Measurements from ENCODE around the gene ATAD2B. TPM values are rescaled to one million over a fixed set of nuclear protein-coding genes. Genes with fewer than 3 reads are reported as not detected.

Gene ATAD2B
- total and polyA plus RNA-seq, 2 of the 8 experiments (the other 6 are each of a cell fraction or from before 2014, with no cell fraction given) = 3.4 to 16.1 TPM

DNA sequence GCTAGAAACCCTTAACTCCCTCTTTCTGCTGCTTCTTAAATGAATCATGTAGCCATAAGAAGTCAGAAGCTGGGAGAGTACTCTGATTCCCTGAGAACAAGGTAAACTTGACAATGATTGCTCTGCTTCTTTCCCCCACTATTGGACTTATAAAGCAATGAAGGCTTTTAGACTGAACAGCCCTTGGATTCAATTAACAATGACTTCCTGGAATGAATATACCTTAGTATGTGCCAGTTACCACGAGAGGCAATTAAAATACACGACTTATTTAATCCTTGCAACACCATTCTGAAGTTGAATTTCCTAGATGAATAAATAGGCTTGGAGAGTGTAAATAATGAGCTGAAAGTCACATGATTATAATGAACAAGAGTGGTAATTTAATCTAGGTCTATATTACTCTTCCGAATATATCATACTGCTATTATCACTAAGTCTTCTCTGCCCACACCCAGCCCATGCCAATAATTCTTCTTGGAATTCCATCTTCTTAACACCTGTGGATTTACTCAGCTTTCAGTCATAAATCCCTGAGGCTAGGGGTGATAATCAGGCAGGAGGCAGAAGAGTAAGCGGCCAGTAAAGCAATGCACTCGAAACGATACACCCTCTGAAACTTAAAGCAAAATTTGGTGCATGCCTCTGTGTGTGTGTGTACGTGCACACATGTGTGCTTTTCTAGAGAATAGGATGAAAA, 170.2 kb downstream of the ATAD2B start (continued):
- no peak for TF ChIP-seq BACH1 (IDR thresholded peaks at IDR 0.05; ENCODE audit: low read length)
- TF ChIP-seq SP2 (IDR thresholded peaks at IDR 0.05; ENCODE audit: low read length) = no peak
- TF ChIP-seq YY1 (IDR thresholded peaks at IDR 0.05; ENCODE audit: low read depth, low read length) = no peak
- TF ChIP-seq FOSL1 (IDR thresholded peaks at IDR 0.05; ENCODE audit: insufficient read depth, low read depth, low read length) = no peak
- no peak for TF ChIP-seq BRCA1 (IDR thresholded peaks at IDR 0.05; ENCODE audit: low read depth, low read length)
- TF ChIP-seq, protein P1, sequence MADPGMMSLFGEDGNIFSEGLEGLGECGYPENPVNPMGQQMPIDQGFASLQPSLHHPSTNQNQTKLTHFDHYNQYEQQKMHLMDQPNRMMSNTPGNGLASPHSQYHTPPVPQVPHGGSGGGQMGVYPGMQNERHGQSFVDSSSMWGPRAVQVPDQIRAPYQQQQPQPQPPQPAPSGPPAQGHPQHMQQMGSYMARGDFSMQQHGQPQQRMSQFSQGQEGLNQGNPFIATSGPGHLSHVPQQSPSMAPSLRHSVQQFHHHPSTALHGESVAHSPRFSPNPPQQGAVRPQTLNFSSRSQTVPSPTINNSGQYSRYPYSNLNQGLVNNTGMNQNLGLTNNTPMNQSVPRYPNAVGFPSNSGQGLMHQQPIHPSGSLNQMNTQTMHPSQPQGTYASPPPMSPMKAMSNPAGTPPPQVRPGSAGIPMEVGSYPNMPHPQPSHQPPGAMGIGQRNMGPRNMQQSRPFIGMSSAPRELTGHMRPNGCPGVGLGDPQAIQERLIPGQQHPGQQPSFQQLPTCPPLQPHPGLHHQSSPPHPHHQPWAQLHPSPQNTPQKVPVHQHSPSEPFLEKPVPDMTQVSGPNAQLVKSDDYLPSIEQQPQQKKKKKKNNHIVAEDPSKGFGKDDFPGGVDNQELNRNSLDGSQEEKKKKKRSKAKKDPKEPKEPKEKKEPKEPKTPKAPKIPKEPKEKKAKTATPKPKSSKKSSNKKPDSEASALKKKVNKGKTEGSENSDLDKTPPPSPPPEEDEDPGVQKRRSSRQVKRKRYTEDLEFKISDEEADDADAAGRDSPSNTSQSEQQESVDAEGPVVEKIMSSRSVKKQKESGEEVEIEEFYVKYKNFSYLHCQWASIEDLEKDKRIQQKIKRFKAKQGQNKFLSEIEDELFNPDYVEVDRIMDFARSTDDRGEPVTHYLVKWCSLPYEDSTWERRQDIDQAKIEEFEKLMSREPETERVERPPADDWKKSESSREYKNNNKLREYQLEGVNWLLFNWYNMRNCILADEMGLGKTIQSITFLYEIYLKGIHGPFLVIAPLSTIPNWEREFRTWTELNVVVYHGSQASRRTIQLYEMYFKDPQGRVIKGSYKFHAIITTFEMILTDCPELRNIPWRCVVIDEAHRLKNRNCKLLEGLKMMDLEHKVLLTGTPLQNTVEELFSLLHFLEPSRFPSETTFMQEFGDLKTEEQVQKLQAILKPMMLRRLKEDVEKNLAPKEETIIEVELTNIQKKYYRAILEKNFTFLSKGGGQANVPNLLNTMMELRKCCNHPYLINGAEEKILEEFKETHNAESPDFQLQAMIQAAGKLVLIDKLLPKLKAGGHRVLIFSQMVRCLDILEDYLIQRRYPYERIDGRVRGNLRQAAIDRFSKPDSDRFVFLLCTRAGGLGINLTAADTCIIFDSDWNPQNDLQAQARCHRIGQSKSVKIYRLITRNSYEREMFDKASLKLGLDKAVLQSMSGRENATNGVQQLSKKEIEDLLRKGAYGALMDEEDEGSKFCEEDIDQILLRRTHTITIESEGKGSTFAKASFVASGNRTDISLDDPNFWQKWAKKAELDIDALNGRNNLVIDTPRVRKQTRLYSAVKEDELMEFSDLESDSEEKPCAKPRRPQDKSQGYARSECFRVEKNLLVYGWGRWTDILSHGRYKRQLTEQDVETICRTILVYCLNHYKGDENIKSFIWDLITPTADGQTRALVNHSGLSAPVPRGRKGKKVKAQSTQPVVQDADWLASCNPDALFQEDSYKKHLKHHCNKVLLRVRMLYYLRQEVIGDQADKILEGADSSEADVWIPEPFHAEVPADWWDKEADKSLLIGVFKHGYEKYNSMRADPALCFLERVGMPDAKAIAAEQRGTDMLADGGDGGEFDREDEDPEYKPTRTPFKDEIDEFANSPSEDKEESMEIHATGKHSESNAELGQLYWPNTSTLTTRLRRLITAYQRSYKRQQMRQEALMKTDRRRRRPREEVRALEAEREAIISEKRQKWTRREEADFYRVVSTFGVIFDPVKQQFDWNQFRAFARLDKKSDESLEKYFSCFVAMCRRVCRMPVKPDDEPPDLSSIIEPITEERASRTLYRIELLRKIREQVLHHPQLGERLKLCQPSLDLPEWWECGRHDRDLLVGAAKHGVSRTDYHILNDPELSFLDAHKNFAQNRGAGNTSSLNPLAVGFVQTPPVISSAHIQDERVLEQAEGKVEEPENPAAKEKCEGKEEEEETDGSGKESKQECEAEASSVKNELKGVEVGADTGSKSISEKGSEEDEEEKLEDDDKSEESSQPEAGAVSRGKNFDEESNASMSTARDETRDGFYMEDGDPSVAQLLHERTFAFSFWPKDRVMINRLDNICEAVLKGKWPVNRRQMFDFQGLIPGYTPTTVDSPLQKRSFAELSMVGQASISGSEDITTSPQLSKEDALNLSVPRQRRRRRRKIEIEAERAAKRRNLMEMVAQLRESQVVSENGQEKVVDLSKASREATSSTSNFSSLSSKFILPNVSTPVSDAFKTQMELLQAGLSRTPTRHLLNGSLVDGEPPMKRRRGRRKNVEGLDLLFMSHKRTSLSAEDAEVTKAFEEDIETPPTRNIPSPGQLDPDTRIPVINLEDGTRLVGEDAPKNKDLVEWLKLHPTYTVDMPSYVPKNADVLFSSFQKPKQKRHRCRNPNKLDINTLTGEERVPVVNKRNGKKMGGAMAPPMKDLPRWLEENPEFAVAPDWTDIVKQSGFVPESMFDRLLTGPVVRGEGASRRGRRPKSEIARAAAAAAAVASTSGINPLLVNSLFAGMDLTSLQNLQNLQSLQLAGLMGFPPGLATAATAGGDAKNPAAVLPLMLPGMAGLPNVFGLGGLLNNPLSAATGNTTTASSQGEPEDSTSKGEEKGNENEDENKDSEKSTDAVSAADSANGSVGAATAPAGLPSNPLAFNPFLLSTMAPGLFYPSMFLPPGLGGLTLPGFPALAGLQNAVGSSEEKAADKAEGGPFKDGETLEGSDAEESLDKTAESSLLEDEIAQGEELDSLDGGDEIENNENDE (IDR thresholded peaks at IDR 0.05; ENCODE audit: insufficient replicate concordance, low read length) = no peak
- TF ChIP-seq KDM1A (IDR thresholded peaks at IDR 0.05; ENCODE audit: borderline replicate concordance, low read length) = no peak
- no peak for TF ChIP-seq TBP (IDR thresholded peaks at IDR 0.05; ENCODE audit: low read depth, low read length)

Measured in H1 (cell line).